Stimulated activated CD4-positive, alpha-beta T cell treated with anti-CD3 and anti-CD28 coated beads, Interleukin-2, amount 100 ng/mL, for 24 hours (primary cell): ENCODE results near the gene RARA.
A peak's percentile ranks its signal among the peaks of the same experiment; 100 is the strongest.

Experiments used
- DNase-seq, 2 donors: peaks; one replicate each; pipeline ENCODE4 v3.0.0-alpha.2; 2020

The RARA gene

GRCh38 chr17:40317345-40317873, 8.4 kb downstream of the RARA start:
- DNase-seq = peak; percentile 54 to 58

- peak; percentile 93 for DNase-seq
Measured at GRCh38 chr17:40317880-40318829, 9.2 kb downstream of the RARA start.

- DNase-seq = no peak
Measured at GRCh38 chr17:40318830-40319391, 9.9 kb downstream of the RARA start.

- DNase-seq = peak; percentile 71 to 73
Measured at GRCh38 chr17:40319651-40320540, 10.9 kb downstream of the RARA start.

GRCh38 chr17:40320756-40321523, 12.0 kb downstream of the RARA start:
- no peak for DNase-seq

GRCh38 chr17:40321524-40321929, 12.5 kb downstream of the RARA start:
- DNase-seq = no peak

- no peak for DNase-seq
Measured at GRCh38 chr17:40321961-40322357, 13.0 kb downstream of the RARA start.

- DNase-seq = peak; percentile 75 to 83
Measured at GRCh38 chr17:40322358-40323315, 13.7 kb downstream of the RARA start.

DNA sequence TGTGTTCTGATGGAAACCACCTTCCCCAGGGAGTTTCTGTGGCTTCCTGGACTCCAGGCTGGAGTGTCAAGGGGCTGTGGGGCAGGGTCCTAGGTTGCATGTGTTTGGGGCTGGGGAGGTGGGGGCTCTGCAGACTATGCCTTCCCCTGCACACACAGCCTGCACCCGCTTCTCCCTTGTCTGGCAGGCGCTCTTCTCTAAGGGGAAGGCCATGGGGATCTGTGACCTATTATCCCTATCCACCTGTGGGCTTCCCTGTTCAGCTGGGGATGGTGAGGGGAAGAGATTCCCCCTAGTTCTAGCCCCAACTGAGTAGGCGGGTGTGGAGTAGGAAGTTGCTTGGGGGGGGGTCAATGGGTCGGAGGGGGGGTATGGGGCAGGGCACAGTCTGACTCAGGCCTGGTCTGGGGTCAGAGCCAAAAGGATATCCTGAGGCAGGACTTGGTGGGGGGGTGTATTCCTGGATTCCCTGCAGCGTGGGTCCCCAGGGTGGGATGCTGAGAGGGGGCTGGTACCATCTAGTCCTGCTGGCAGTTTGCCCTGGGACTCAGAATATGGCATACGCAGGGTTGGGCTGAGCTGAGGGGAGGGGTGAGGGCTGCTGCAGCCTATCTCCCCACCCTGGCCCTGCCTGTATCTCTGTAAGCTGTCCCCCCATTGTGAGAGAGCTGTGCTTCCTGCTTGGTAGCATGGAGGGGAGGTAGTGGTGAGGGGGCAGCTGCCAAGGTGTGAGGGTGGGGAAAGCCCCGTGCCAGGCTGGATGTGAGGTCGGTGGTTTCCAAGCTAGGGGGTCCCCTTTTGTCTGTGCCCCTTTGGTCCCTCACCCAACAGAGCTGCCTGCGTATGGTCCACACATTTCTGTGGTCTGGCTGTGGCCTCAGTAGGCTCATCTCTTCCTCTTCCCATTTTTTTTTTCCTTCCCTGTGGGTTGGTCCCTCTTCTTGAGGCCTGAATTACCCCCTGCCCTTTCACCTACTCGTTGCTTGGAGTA, 14.7 kb downstream of the RARA start:
- DNase-seq = peak; percentile 55 to 68

DNA sequence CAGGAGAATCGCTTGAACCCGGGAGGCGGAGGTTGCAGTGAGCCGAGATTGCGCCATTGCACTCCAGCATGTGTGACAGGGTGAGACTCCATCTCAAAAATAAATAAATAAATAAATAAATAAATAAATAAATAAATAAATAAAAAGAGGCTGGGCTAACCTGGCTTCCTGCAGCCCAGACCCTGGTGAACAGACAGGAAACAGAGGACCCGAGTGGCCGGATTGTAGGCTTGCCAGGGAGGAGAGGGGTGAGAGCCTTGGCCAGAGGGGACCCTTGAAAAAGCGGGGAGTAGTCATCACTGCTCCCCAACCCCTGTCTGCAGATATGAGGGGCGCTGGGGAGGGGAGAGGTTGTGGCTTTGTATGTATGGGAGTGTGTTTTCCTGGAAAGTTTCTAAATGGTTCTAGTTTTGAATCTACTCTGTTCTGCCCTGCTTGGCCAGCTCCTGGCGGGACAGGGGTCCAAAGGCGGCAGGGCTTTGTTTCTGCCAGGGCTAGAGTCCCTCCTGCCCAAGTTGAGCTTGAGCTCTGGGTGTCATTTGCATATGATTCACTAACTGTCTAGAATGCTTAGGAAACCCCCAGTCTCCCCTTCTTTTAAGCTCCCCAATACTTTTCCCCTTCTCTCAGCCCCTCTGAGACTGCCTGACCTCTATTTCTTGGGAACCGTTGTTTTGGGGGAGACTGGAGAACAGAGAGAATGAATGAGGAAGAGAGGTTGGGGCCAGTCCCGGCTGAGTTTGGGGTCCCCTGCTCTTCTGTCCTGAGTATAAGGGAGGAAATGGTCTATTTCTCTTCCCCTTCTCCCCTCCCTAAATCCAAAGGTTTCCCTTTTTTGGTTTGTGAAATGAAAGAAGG, 16.4 kb downstream of the RARA start:
- DNase-seq = no peak

DNA sequence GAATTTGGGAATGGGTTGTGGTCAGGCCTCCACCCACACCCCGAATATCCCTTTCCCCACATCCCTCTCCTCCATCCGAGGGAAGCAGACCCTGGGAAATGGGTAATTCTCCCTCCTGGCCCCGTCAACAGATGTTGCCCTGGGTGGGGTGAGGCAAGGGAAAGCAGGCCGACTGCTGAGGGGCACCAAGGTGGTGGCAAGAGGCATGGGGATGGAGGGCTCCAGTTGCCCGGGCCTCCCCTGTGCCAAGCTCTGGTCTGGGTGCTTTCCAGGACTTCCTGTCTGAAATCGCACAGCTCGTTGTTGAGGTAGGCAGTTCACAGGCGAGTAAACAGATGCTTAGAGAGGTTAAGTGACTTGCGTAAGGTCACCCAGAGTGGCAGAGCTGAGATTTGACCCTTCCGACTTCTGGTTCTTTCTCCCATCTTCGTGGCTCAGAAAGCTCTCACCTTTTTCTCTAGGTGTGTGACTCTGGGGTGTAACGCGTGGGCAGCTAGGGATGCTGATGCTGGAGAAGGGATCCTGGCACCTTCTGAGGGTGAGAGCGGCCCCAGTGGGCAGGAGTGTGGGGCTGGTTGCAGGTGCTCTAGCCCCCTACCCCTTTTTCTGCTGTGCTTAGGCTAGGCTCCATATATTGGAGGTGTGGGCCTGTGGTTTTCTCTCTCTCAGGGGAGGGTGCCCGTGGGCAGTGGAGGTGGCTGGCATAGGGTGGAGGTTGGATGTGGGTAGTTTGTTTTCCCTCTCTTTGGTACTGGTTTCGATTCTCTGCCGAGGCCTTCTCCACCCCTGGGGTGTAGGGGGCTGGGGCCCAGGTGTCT, 17.2 kb downstream of the RARA start:
- DNase-seq = no peak

DNA sequence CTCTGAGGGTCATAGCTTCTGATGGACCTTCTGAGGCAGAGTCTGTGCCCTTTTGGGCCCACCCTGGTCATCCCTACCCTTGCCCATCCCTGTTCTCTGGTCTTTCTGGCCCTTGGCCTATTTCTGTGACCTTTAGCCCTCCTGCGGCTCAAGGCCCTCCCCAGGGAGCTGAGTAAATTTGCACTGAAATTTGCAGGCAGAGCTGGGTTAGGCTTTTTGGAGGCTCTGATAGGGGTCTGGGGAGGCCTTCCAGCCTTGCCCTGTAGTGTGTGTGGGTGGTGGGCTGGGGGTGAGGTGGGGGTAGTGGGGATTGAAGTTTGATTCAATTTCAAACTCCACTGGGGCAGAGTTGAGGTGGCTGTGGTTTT, 17.8 kb downstream of the RARA start:
- no peak for DNase-seq

GRCh38 chr17:40327244-40327729, 18.3 kb downstream of the RARA start:
- no peak for DNase-seq

DNA sequence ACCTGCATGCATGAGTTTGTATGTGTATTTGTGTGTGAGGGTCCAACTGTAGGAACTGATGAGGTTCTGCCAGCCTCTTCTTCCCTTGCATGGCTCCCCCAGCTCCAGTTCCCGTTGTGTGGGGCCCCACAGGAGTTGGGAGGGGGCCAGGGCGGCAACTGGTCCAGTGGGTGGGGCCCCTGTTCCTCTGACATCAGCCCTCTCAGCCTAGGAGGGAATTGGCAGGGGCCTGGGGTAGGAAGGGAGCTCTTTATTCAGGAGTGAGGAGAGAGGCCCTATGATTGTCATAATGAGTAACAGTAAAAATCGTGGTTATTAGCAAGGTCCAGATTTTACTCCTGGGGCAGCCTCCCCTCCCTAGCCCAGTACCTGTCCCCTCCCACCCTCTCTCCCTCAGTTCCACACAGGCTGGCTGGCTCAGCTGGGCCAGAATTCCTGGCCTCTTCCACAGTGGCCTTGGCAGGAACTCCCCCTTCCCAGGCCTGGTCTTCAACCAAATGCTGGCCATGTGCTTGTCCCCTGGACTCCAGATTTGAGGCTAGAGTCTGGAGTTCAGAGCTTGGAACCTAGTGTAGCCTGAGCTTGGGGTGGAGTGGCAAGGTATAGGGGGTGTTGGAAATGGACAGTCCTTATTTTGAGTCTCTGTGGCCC, 18.9 kb downstream of the RARA start:
- no peak for DNase-seq

GRCh38 chr17:40328386-40328766, 19.4 kb downstream of the RARA start:
- DNase-seq = no peak

DNA sequence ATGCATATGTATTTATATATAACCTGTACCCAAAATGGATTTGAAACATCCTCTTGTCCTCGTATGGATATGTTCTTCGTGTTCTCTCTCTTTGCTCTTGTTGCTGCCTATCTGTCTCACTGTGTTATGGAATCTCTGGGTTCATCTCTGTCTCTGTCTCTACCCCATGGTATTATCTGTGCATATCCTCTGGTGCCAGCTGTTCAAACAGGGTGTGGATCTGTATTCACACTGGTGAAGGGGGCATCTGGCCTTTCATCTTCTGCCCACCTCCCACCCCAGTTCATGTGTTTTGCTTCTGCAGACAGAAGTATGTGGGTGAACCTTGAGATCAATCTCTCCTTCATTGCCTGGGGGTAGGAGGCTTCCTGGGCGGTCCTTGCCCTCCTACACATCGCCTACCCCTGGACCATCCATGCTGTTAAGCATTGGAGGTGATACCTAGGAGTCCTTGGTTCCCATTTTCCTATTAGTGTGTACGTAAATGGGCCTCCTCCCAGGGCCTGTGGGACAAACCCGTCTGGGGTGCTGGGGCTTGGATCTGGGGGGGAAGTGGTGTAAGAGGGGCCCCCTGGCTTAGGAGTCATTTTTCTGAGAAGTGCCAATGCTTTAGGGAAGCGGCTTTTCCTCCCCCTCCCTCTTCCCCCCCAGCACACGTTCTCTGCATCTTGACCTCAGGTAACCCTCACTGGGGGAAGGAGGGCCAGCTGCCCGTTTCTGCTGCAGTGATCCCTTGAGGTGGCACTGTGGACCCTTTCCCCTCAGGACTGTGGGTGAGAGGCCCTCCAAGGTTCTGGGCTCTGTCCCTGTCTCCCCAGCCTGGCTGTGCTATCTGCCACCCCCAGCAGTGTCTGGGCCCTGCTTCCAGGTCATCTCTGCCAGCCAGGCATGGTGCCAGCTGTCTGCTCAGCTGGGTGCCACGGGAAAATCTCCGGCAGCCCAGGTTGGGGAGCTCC, 21.1 kb downstream of the RARA start:
- DNase-seq = no peak
